ENCODE measurements around the gene PHYH.

- no peak for TF ChIP-seq GATA2 (IDR thresholded peaks at IDR 0.05; ENCODE audit: low read depth, low read length)
- no peak for TF ChIP-seq GATA3 (IDR thresholded peaks at IDR 0.05; ENCODE audit: low read depth, low read length)
Observed at GRCh38 chr10:13233358-13233757, 66.5 kb downstream of the PHYH start.
